Inferior parietal cortex (tissue), 1 donor: ENCODE measurements around the gene CAV1.

Source experiments
- DNase-seq: peaks from one replicate; pipeline ENCODE4 v3.0.0-alpha.2; 2016; ENCODE audit errors: extremely low spot score

Gene CAV1

GRCh38 chr7:116557901-116558300 is 33.1 kb downstream of the CAV1 start:
- DNase-seq, result no peak

- DNase-seq, result no peak
Measured at GRCh38 chr7:116560021-116560970, 35.5 kb downstream of the CAV1 start.

- DNase-seq, result no peak
Measured at GRCh38 chr7:116561697-116562483, 37.1 kb downstream of the CAV1 start.

GRCh38 chr7:116562529-116563121 is 37.8 kb downstream of the CAV1 start:
- no peak for DNase-seq

- DNase-seq, result no peak
Measured at GRCh38 chr7:116565981-116566380, 41.1 kb downstream of the CAV1 start.

- no peak for DNase-seq
Measured at GRCh38 chr7:116566666-116567065, 41.8 kb downstream of the CAV1 start.

- DNase-seq, result no peak
Measured at GRCh38 chr7:116569737-116570136, 44.9 kb downstream of the CAV1 start.

- no peak for DNase-seq
Measured at GRCh38 chr7:116570306-116570705, 45.5 kb downstream of the CAV1 start.

- no peak for DNase-seq
Measured at GRCh38 chr7:116571037-116571436, 46.2 kb downstream of the CAV1 start.

- no peak for DNase-seq
Measured at GRCh38 chr7:116571552-116571951, 46.7 kb downstream of the CAV1 start.

- DNase-seq, result no peak
Measured at GRCh38 chr7:116572036-116572435, 47.2 kb downstream of the CAV1 start.

- no peak for DNase-seq
Measured at GRCh38 chr7:116573541-116573940, 48.7 kb downstream of the CAV1 start.

GRCh38 chr7:116574025-116574822 is 49.4 kb downstream of the CAV1 start:
- no peak for DNase-seq

GRCh38 chr7:116575853-116576252 is 51.0 kb downstream of the CAV1 start:
- no peak for DNase-seq

- DNase-seq, result no peak
Measured at GRCh38 chr7:116576350-116577319, 51.8 kb downstream of the CAV1 start.

GRCh38 chr7:116577320-116577871 is 52.6 kb downstream of the CAV1 start:
- no peak for DNase-seq

GRCh38 chr7:116578526-116578925 is 53.7 kb downstream of the CAV1 start:
- no peak for DNase-seq

- DNase-seq, result no peak
Measured at GRCh38 chr7:116579322-116579721, 54.5 kb downstream of the CAV1 start.

- DNase-seq, result no peak
Measured at GRCh38 chr7:116579835-116580234, 55.0 kb downstream of the CAV1 start.

GRCh38 chr7:116582164-116582732 is 57.4 kb downstream of the CAV1 start:
- DNase-seq, result no peak
